HUDEP-2 (cell line): ENCODE data around the gene EPRS1.
"Not testable (repeated sequence)": the region's sequence is repeated elsewhere in the genome, so short reads cannot be mapped to it uniquely, and the experiment has no call there.

Experiments used
- DNase-seq, 76 experiments: peaks; one replicate each; lab custom pipeline; 2025; ENCODE audit not compliant: unreplicated experiment in 76 of 76; lab: John Stamatoyannopoulos, UW

Gene EPRS1

GRCh38 chr1:220040028-220040596 is 6.2 kb downstream of the EPRS1 start:
- no peak for DNase-seq

GRCh38 chr1:220038640-220039039 is 7.7 kb downstream of the EPRS1 start:
- DNase-seq, result no peak

- DNase-seq, result not testable (repeated sequence)
Measured at GRCh38 chr1:220037810-220038209, 8.5 kb downstream of the EPRS1 start.

- no peak for DNase-seq
Measured at GRCh38 chr1:220032911-220033310, 13.4 kb downstream of the EPRS1 start.

GRCh38 chr1:220031287-220031686 is 15.0 kb downstream of the EPRS1 start:
- DNase-seq, result no peak

GRCh38 chr1:220028346-220028895 is 17.9 kb downstream of the EPRS1 start:
- no peak for DNase-seq

GRCh38 chr1:220019071-220019470 is 27.2 kb downstream of the EPRS1 start:
- DNase-seq, result no peak

- DNase-seq, result no peak
Measured at GRCh38 chr1:220013497-220013896, 32.8 kb downstream of the EPRS1 start.

GRCh38 chr1:220012259-220012658 is 34.0 kb downstream of the EPRS1 start:
- DNase-seq, result no peak

- DNase-seq, result no peak
Measured at GRCh38 chr1:220011620-220012019, 34.7 kb downstream of the EPRS1 start.

GRCh38 chr1:220007438-220007837 is 38.9 kb downstream of the EPRS1 start:
- DNase-seq, result no peak

- DNase-seq, result no peak
Measured at GRCh38 chr1:220005489-220005888, 40.8 kb downstream of the EPRS1 start.

- DNase-seq, result no peak
Measured at GRCh38 chr1:220003610-220004299, 42.5 kb downstream of the EPRS1 start.

- DNase-seq, result no peak
Measured at GRCh38 chr1:220003015-220003414, 43.3 kb downstream of the EPRS1 start.

GRCh38 chr1:220001095-220001501 is 45.2 kb downstream of the EPRS1 start:
- DNase-seq, result no peak

- no peak for DNase-seq
Measured at GRCh38 chr1:219999821-220000220, 46.5 kb downstream of the EPRS1 start.
